GM18951 (cell line): ENCODE data around the gene ASB9.
"Not testable (repeated sequence)": the region's sequence is repeated elsewhere in the genome, so short reads cannot be mapped to it uniquely, and the experiment has no call there.

Experiments
- POLR2A ChIP-seq: IDR thresholded peaks from 4 replicates; pipeline ENCODE4 v1.6.1; 2011; ENCODE audit warnings: mild to moderate bottlenecking; ENCODE audit not compliant: insufficient read length, insufficient read depth; ENCODE audit errors: extremely low read depth
- in situ Hi-C: fragments of 300-500 bp; cut with MboI; formaldehyde crosslinking; loops from one replicate; pipeline ENCODE4 v1.12.0; 2022; ENCODE audit warnings: low sequenced_read_pairs, mixed read lengths, inconsistent platforms; ENCODE audit not compliant: unreplicated experiment

ASB9 gene

DNA sequence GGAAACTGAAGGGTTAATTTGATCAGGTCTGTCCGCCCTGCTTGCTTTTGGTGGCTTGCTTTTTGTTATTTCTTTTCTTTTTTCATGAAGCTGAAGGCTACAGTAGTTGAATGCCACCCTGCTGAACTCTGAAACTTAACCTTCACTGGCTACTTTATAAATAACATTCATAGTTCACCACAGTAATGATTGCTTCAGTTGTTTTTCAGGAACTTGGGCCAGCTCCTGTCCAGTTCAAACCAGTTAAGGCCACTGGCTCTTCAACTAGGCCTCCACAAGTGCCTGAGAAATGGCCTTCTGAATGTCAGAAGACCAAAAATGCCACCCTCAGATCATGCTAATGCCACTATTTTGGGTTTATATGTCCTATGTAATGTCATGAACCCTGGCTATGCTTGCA is 7.7 kb upstream of the ASB9 start:
- in situ Hi-C loops = no loop called here
- no peak for TF ChIP-seq POLR2A

DNA sequence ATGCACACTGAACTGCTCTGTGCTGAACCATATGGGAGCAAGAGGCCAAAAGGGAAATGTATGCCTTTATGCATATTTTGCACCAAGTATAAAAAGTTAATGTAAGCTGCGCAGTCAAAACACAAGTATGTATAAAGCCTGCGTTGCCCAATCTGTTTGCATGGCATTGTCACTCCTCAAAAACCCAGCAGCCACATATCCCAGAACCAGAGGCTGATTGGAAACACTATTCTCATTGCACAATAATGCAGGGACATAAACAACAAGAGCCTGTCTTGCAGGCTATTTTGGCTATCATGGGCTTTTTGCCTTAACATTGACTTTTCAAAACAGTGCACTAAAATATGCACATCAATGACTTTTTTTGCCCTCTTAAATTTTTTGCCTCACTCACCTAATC is 5.1 kb upstream of the ASB9 start:
- in situ Hi-C loops = no loop called here
- TF ChIP-seq POLR2A = no peak

DNA sequence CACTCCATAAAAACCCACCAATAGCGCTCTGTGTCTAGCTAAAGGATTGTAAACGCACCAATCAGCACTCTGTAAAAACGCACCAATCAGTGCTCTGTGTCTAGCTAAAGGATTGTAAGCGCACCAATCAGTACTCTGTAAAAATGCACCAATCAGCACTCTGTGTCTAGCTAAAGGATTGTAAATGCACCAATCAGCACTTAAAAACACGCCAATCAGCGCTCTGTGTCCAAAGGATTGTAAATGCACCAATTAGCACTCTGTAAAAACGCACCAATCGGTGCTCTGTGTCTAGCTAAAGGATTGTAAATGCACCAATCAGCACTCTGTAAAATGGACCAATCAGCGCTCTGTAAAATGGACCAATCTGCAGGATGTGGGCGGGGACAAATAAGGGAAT is 3.4 kb upstream of the ASB9 start:
- in situ Hi-C loops = not testable (repeated sequence)

DNA sequence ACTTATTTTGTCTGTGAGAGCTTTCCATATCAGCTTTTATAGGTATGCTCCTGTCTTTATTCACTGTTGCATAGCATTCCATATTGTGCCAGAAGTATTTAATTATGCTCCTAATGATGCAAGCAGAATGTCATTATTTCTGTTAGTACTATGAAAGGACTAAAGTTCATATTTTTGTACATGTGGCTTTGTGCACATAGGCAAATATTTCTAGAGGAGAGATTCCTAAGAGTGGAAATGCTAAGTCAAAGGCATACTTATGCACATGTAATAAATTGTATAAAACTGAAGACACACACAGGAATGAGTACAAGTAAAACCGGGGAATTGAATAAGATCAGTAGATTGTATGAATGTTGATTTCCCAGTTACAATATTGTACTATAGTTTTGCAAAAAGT is 1.9 kb upstream of the ASB9 start:
- TF ChIP-seq POLR2A = no peak
- in situ Hi-C loops = no loop called here

DNA sequence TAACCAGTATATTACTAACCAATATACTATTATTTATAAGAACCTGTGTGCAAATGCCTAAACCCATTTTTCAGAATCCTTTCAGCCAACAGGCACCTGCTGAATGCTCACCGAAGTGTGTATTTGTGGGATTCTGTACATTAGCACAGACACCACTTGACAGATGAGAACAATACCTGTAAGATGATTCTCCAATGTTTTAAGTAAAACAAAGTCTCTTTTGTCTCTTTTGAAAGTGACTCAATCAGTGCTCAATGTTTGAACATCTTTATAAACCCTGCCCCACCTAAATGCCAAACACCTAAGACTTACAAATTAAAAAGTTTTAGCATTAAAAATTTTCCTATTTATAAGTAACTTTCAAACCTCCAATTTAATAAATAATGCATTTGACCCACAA is 763 bp downstream of the ASB9 start:
- no peak for TF ChIP-seq POLR2A
- in situ Hi-C loops = no loop called here

DNA sequence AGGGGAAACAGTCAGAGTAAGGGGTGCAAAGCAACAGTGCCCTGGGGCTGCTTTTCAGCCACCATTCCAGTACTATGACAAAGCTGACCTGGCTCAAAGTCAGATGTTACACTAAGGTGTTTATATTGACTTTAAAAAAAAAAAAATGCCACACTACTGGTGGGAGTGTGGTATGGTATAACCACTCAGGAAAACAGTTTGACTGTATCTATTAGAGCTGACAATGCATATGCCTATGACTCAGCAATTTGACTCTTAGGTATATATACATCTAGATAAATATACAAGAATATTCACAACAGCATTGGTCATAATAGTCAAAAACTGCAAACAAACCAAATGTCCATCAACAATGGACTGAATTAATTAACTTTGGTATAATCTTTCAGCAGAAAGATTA is 15.0 kb downstream of the ASB9 start:
- TF ChIP-seq POLR2A = no peak
- in situ Hi-C loops = no loop called here

DNA sequence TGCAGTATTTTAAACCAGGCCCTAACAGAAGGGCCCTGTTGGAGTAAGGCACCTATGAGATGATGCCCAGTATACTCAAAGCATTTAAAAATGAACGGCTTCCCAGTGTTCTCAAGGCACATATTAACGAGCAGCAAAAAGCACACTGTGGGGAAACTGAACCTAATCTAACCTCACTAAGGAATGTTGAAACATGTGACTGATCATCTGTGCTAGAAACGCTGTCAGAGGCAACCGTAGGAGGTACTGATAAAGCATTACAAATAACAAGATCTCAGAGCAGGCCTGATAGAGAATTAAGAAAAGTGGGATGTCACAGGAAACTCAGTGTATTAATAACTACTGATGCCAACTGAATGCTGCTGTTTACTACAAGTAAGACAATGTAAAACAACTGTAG is 24.0 kb downstream of the ASB9 start:
- TF ChIP-seq POLR2A = no peak
- in situ Hi-C loops = loop anchor here (25.0 kb wide), 1 partner anchor 1209 kb away; the partner anchor contains the start of gene GEMIN8

DNA sequence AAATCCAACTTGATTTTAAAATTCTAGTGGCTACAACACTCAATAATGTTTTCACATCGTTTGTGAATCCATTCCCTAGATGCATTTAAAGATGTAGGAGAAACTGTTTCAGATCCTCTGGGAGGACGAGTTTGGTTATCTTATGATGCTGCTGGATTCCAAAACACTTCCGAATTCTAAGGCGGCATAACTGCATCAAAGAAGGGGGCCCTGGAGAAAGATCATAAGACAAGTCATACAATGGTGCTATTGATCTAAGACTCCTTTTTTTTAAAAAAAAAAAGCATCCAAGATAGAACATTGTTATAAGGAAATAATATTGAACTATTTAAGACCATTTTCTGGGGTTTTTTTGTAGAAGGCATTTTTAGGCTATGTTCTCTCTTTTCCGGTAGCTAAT is 25.5 kb downstream of the ASB9 start:
- in situ Hi-C loops = loop anchor here (25.0 kb wide), 1 partner anchor 1207 kb away; the partner anchor contains the start of gene GEMIN8
- no peak for TF ChIP-seq POLR2A

DNA sequence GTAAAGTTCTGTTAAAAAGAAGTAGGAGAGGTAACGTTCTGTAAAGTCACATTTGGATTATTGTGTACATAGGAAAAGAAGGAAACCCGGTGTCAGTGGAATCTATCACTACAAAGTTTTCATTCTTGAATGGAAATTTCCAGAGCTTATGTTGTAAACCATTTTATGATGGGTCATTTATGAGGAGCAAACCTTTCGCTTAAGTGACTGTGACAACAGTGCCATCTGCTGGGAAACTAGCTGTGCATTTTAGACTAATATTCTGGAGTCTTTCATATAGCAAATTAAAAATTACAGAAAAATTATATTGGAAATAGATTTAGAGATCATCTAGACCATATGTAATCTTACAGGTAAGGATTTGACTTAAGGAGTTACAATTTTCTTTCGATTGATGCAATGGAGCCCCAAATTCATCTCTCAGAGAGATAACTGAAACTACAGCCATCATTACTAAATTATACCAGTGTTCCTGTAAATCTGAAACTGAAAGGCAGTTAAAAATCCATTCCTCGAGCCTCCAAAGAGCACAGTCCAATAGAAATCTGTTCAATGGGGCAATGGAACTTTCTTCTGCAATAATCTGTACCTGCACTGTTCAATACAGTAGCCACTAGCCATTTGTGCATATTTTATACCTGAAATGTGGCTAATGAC is 26.9 kb downstream of the ASB9 start:
- TF ChIP-seq POLR2A = no peak
- in situ Hi-C loops = loop anchor here (25.0 kb wide), 1 partner anchor 1206 kb away; the partner anchor contains the start of gene GEMIN8

DNA sequence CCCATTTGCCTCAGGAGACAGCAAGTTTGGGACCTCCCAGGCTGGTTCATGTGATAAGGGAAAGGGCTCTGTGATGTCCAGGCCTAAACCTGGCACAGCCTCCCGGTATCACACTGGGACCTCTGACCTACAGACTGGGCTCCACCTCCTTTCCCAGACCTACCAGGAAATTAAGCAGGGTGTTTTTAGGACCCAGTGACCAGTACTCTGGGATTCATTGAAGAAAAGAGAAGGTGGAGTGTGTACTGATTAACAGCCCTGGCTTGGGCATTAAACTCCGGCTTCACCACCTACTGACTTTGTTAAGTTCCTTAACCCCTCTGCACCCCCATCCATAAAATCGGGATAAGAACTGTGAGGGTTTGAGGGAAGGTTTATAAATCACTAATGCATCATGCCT is 28.6 kb downstream of the ASB9 start:
- in situ Hi-C loops = loop anchor here (25.0 kb wide), 1 partner anchor 1204 kb away; the partner anchor contains the start of gene GEMIN8

DNA sequence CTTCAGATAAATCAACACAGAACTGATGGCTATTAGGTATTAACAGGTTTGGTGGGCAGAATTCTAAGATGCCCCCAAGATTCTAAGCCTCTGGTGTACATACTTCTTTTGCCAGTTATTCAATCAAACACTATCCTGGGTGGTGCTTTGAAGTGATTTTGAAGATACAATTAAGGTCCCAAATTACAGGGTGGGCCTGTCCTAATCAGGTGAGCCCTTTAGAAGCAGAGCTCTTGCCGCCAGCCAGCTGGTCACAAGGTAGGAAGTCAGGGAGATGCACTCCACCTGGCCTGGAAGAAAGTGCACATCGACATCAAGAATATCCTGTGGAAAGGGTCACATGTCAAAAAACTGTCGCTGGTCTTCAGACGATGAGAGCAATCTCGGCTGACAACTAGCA is 29.5 kb downstream of the ASB9 start:
- TF ChIP-seq POLR2A = no peak
- in situ Hi-C loops = loop anchor here (25.0 kb wide), 1 partner anchor 1203 kb away; the partner anchor contains the start of gene GEMIN8

More for the DNA sequence above, 28.6 kb downstream of the ASB9 start:
- TF ChIP-seq POLR2A = no peak

DNA sequence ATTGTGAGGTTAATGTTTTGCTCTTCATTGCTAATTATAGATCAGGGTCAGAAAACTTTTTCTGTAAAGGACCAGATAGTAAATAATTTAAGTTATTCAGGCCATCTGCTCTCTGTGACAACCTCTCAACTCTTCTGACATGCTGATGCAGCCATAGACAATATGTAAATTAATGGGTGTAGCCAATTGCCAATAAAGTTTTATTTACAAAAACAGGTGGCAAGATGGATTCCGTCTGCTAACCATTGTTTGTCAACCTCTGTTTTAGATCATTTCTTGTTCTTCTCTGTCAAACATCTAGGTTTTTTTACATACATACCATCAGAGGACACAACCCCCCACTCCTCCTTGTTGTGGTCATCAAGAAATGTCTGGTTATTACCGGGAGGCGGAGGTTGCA is 33.7 kb downstream of the ASB9 start:
- in situ Hi-C loops = loop anchor here (25.0 kb wide), 1 partner anchor 1199 kb away; the partner anchor contains the start of gene GEMIN8
- TF ChIP-seq POLR2A = no peak

DNA sequence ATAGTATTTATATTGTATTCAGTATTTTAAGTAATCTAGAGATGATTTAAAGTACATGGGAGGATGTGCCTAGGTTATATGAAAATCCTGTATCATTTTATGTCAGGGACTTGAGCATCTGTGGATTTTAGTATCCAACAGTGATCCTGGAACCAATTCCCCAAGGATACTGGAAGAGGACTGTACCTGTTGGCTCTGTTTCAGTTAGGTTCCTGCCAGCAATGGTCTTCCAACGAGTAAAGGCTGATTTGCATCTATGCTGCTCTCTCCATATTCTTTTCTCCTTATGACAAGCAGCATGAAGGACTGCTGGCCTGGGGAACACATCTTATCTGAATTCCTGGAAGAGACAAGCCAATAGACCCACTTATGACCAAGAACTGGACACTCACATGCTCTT is 34.9 kb downstream of the ASB9 start:
- in situ Hi-C loops = loop anchor here (25.0 kb wide), 1 partner anchor 1198 kb away; the partner anchor contains the start of gene GEMIN8
- TF ChIP-seq POLR2A = no peak

DNA sequence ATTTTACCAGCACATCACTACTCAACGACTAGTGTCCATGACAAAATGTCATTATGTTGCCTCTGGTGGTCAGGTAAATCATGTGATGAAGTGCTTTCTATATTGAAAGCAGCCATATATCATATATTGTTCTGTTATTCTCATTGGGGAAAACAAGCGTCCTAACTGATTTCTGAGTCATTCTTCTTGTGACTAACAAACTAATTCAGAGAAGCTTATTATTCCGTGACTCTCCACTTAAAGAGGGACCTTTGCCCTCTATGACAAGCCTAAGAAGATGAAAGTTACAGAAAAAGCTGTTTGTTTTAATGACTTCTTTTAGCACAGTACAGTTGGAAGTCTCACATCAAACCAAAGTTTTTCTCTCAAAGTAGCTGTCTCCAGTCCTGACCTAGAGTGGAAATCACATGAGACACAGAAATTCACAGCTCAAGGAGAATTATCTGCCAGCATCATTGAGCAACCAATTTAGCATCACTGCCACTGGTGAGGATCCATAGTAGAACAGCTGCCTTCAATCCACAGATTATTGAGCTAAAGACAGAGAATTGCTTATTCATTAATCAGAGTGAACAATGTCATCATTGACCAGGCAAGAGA is 36.4 kb downstream of the ASB9 start:
- no peak for TF ChIP-seq POLR2A
- in situ Hi-C loops = loop anchor here (25.0 kb wide), 1 partner anchor 1196 kb away; the partner anchor contains the start of gene GEMIN8
